ENCODE measurements around the gene GALE.
A peak's percentile ranks its signal among the peaks of the same experiment; 100 is the strongest.
"Not testable (repeated sequence)": the region's sequence is repeated elsewhere in the genome, so short reads cannot be mapped to it uniquely, and the experiment has no call there.

Gene GALE

GRCh38 chr1:23827717-23828116 lies 27.2 kb upstream of the GALE start:
- no peak overlapping the region for H3K4me2 ChIP-seq (ENCODE audit: low read length)
- no peak for TF ChIP-seq EZH2phosphoT487 (IDR thresholded peaks at IDR 0.05; ENCODE audit: low read depth)
- TF ChIP-seq, protein P1, sequence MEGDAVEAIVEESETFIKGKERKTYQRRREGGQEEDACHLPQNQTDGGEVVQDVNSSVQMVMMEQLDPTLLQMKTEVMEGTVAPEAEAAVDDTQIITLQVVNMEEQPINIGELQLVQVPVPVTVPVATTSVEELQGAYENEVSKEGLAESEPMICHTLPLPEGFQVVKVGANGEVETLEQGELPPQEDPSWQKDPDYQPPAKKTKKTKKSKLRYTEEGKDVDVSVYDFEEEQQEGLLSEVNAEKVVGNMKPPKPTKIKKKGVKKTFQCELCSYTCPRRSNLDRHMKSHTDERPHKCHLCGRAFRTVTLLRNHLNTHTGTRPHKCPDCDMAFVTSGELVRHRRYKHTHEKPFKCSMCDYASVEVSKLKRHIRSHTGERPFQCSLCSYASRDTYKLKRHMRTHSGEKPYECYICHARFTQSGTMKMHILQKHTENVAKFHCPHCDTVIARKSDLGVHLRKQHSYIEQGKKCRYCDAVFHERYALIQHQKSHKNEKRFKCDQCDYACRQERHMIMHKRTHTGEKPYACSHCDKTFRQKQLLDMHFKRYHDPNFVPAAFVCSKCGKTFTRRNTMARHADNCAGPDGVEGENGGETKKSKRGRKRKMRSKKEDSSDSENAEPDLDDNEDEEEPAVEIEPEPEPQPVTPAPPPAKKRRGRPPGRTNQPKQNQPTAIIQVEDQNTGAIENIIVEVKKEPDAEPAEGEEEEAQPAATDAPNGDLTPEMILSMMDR (IDR thresholded peaks at IDR 0.05; ENCODE audit: low read depth, low read length): no peak
- no peaks in the 10 kb centered on the region for H3K36me3 ChIP-seq (replicated peaks; ENCODE audit: low read depth, low read length)
- H3K9me3 ChIP-seq (ENCODE audit: insufficient read depth, low read length): no peaks in the 10 kb centered on the region
- no peak overlapping the region for H3K27ac ChIP-seq (ENCODE audit: low read length)
- no peak overlapping the region for H3K9ac ChIP-seq (ENCODE audit: low read length)
- H3K79me2 ChIP-seq (ENCODE audit: low read length): peaks cover 14% of the 10 kb centered on the region
- H3K4me3 ChIP-seq (ENCODE audit: low read length): no peak overlapping the region
- peaks cover 6% of the 10 kb centered on the region; the same call in 1 of the 2 replicates for H3K4me1 ChIP-seq (ENCODE audit: low read length)
- no peaks in the 10 kb centered on the region for H3K27me3 ChIP-seq (ENCODE audit: low read depth, low read length)
- no peak overlapping the region for H2AFZ ChIP-seq (ENCODE audit: low read depth, low read length)
- H4K20me1 ChIP-seq (ENCODE audit: insufficient read depth, low read length): no peaks in the 10 kb centered on the region

- H2AFZ ChIP-seq (ENCODE audit: low read depth, low read length); H3K4me1 ChIP-seq (ENCODE audit: low read length); H3K4me3 ChIP-seq (ENCODE audit: low read length); H3K27me3 ChIP-seq (ENCODE audit: low read depth, low read length); H3K9me3 ChIP-seq (ENCODE audit: insufficient read depth, low read length); H3K27ac ChIP-seq (ENCODE audit: low read length); H3K9ac ChIP-seq (ENCODE audit: low read length); H3K36me3 ChIP-seq (replicated peaks; ENCODE audit: low read depth, low read length); H3K4me2 ChIP-seq (ENCODE audit: low read length); H4K20me1 ChIP-seq (ENCODE audit: insufficient read depth, low read length): not testable (repeated sequence)
- H3K79me2 ChIP-seq (ENCODE audit: low read length): peaks cover 14% of the 10 kb centered on the region
These were observed 26.0 kb upstream of the GALE start for GRCh38 chr1:23826590-23826989.

DNA sequence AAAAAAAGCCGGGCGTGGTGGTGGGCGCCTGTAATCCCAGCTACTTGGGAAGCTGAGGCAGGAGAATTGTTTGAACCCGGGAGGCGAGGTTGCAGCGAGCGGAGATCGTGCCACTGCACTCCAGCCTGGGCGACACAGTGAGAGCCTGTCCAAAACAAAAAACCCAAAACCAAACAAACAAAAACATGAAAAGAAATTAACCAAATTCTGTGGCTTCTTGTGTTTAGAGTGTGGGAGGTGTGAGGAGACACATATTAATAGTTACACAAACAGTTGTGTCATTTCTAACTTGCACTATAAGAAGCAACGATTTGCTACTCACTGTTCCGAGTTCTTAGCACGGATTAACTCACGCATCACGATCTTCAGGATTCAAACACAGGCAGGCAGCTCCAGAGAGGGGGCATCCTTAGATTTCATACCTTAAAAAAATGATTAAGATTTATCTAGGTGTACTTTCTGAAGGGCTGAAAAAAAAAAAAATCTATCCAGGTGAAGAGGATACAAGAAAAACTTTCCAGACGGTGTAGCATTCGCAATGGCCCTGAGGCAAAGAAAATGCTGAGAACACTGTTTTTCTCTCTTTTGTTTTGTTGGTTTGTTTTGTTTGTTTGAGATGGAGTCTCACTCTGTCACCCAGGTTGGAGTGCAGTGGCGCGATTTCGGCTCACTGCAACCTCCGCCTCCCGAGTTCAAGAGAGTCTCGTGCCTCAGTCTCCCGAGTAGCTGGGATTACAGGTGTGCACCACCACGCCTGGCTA lies 25.4 kb upstream of the GALE start:
- Histone ChIP-seq H3K79me2 (ENCODE audit: low read length) (peaks cover 14% of the 10 kb centered on the region), H2AFZ (ENCODE audit: low read depth, low read length) (peak overlapping the region; percentile 83; the same call in 1 of the 2 replicates), H3K9ac (ENCODE audit: low read length) (peak overlapping the region; percentile 86), H3K4me3 (ENCODE audit: low read length) (peak overlapping the region; percentile 91), H4K20me1 (ENCODE audit: insufficient read depth, low read length) (no peaks in the 10 kb centered on the region), H3K27ac (ENCODE audit: low read length) (no peak overlapping the region), H3K4me2 (ENCODE audit: low read length) (peak overlapping the region; percentile 67), H3K36me3 (replicated peaks; ENCODE audit: low read depth, low read length) (no peaks in the 10 kb centered on the region), H3K4me1 (ENCODE audit: low read length) (peaks cover 6% of the 10 kb centered on the region; the same call in 1 of the 2 replicates), H3K9me3 (ENCODE audit: insufficient read depth, low read length) (no peaks in the 10 kb centered on the region), H3K27me3 (ENCODE audit: low read depth, low read length) (no peaks in the 10 kb centered on the region)
- TF ChIP-seq, protein P1 (IDR thresholded peaks at IDR 0.05; ENCODE audit: low read depth, low read length): no peak
- TF ChIP-seq EZH2phosphoT487 (IDR thresholded peaks at IDR 0.05; ENCODE audit: low read depth): no peak

- no peaks in the 10 kb centered on the region for H4K20me1 ChIP-seq (ENCODE audit: insufficient read depth, low read length)
- H3K4me1 ChIP-seq (ENCODE audit: low read length): peaks cover 6% of the 10 kb centered on the region; the same call in 1 of the 2 replicates
- TF ChIP-seq, protein P1 (IDR thresholded peaks at IDR 0.05; ENCODE audit: low read depth, low read length): no peak
- TF ChIP-seq EZH2phosphoT487 (IDR thresholded peaks at IDR 0.05; ENCODE audit: low read depth): no peak
- H3K27ac ChIP-seq (ENCODE audit: low read length): peak within 1 kb of the TSS; percentile 42
- H3K9ac ChIP-seq (ENCODE audit: low read length): peak within 1 kb of the TSS; percentile 86
- H3K4me3 ChIP-seq (ENCODE audit: low read length): peak within 1 kb of the TSS; percentile 91
- H3K27me3 ChIP-seq (ENCODE audit: low read depth, low read length): no peaks in the 10 kb centered on the region
- no peaks in the 10 kb centered on the region for H3K9me3 ChIP-seq (ENCODE audit: insufficient read depth, low read length)
- H3K79me2 ChIP-seq (ENCODE audit: low read length): peaks cover 14% of the 10 kb centered on the region
- H3K4me2 ChIP-seq (ENCODE audit: low read length): peak within 1 kb of the TSS; percentile 77
- no peaks in the 10 kb centered on the region for H3K36me3 ChIP-seq (replicated peaks; ENCODE audit: low read depth, low read length)
- H2AFZ ChIP-seq (ENCODE audit: low read depth, low read length): peak within 1 kb of the TSS; percentile 83; the same call in 1 of the 2 replicates
These were observed 24.7 kb upstream of the GALE start, which contains the start of gene HMGCL for GRCh38 chr1:23825076-23825761. TSS of gene HMGCL (minus strand) at chr1:23825429. CDS start at chr1:23825415, 14 bp downstream.

Measured in OCI-LY3 (cell line).